KOPT-K1 (cell line): ENCODE data around the gene RBMS3.
"Not testable (repeated sequence)": the region's sequence is repeated elsewhere in the genome, so short reads cannot be mapped to it uniquely, and the experiment has no call there.

Experiments
- H3K27ac ChIP-seq: fragments of 200-600 bp; sonication (generic); 2 replicates; pipeline ENCODE4 v1.5.1; 2016; ENCODE audit warnings: antibody characterized with exemption, mild to moderate bottlenecking, low read depth, low read length; ENCODE audit not compliant: poor library complexity, severe bottlenecking
- H3K36me3 ChIP-seq: fragments of 200-600 bp; sonication (generic); 2 replicates; pipeline ENCODE4 v1.5.1; 2017; ENCODE audit warnings: antibody characterized with exemption, mild to moderate bottlenecking, low read length, moderate library complexity; ENCODE audit not compliant: insufficient read depth
- H3K9me3 ChIP-seq: fragments of 200-600 bp; sonication (generic); 2 replicates; pipeline ENCODE4 v1.5.1; 2017; ENCODE audit warnings: antibody characterized with exemption, low read length, mild to moderate bottlenecking; ENCODE audit not compliant: insufficient read depth, poor library complexity, severe bottlenecking

RBMS3 gene

DNA sequence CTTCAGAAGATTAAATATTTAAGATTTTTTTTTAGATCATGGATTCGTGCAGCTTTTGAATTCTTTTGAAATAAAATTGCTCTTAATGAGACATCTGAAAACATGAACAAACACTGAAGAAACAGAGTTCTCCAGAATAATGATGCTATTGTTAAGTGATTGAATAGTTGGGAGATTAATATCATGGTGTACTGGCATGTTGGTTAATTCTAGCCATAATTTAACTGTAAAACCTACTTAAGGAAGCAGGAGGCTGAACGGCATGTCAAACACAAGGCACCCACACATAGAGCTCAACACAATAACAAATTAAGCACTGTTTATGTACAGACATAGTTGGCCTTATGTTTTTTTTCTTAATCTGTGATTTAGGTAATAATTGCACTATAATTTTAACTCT is 185.6 kb downstream of the RBMS3 start:
- Histone ChIP-seq H3K27ac (no peak overlapping the region), H3K9me3 (no peaks in the 10 kb centered on the region), H3K36me3 (no peaks in the 10 kb centered on the region)

DNA sequence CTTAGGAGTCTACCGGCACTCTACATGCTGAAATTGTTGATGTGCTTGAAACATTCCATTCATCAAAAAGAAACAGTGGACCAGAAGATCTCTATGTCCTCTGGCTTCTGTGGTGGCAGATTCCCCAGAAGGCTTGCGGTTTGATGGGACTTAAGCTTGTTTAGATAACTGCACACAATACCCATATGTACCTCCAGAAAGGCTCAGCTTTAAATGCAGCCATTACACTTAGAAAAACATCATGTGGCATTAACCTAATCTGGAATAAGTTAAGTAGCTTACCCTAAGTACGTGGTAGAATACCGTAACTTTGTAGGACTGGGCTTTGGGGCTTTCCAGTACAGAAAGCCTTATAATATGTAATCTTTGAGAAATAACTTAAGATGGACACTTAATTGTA is 187.3 kb downstream of the RBMS3 start:
- no peaks in the 10 kb centered on the region for H3K9me3 ChIP-seq
- no peak overlapping the region for H3K27ac ChIP-seq
- no peaks in the 10 kb centered on the region for H3K36me3 ChIP-seq

DNA sequence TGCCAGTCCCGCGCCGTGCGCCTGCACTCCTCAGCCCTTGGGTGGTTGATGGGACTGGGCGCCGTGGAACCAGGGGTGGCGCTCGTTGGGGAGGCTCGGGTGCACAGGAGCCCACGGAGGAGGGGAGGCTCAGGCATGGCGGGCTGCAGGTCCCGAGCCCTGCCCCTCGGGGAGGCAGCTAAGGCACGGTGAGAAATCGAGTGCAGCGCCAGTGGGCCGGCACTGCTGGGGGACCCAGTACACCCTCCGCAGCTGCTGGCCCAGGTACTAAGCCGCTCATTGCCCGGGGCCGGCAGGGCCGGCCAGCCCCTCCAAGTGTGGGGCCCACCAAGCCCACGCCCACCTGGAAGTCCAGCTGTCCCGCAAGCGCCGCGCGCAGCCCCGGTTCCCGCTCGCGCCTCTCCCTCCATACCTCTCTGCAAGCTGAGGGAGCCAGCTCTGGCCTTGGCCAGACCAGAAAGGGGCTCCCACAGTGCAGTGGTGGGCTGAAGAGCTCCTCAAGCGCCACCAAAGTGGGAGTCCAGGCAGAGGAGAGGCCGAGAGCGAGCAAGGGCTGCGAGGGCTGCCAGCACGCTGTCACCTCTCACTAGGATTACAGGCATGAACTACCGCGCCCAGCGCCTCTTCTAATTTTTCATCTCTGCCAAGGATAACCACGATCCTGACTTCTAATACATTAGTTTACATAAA is 192.8 kb downstream of the RBMS3 start:
- H3K27ac ChIP-seq, H3K36me3 ChIP-seq, H3K9me3 ChIP-seq: not testable (repeated sequence)

DNA sequence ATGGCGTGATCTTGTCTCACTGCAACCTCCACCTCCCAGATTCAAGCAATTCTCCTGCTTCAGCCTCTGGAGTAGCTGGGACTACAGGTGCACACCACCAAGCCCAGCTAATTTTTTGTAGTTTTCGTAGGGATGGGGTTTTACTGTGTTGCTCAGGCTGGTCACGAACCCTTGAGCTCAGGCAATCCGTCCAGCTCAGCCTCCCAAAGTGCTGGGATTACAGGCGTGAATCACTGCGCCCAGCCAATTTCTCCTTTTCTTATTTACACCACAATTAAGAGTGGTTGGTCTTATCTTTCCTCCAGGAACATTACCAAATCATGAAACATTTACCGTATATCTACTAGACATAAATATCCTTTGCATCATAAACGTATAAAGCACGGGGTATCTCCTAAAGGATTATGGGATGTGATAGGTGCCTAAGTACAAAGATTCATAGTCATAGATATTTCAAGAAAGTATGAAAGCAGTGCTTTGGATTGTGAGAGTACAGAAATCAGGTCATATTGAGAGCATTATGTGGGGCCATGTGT is 194.5 kb downstream of the RBMS3 start:
- H3K9me3 ChIP-seq, result no peaks in the 10 kb centered on the region
- no peaks in the 10 kb centered on the region for H3K36me3 ChIP-seq
- no peak overlapping the region for H3K27ac ChIP-seq

DNA sequence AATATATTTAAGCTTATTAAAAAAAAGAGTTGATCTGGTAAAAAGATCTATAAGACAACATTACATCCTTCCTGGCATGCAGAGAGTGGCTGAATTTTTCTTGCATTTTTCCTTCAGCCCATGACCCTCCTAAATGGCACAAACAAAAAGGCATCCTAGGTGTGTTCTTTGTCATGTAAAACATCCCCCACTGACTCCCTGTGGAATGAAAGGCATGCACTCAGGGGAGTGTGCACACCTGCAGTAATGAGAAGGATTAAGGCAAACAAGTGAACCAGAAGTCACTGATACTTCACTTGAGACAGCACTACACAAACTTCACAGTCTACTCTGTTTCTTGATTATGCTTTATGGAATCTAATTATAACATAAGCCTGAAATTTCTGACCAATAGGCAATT is 195.0 kb downstream of the RBMS3 start:
- Histone ChIP-seq H3K36me3 (no peaks in the 10 kb centered on the region), H3K9me3 (no peaks in the 10 kb centered on the region), H3K27ac (no peak overlapping the region)

DNA sequence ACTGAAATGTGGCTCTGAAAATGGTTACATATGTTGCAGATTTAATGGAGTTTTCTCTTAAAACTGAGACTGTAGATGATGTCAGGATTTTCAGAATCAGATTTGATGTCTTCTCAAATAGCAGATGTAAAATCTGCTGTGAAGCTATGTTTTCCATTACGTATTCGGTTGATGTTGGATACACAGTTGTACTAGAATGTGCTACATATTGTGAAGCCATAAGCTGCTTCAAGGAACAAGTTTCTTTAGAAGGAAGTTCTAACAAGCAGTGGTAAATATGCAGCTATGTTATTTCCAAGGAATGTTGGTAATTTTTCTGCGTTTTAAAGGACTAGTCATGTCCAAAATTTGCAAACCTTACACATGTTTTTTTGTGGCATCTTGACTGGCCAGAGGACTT is 197.7 kb downstream of the RBMS3 start:
- Histone ChIP-seq H3K36me3 (no peaks in the 10 kb centered on the region), H3K27ac (no peak overlapping the region), H3K9me3 (no peaks in the 10 kb centered on the region)

DNA sequence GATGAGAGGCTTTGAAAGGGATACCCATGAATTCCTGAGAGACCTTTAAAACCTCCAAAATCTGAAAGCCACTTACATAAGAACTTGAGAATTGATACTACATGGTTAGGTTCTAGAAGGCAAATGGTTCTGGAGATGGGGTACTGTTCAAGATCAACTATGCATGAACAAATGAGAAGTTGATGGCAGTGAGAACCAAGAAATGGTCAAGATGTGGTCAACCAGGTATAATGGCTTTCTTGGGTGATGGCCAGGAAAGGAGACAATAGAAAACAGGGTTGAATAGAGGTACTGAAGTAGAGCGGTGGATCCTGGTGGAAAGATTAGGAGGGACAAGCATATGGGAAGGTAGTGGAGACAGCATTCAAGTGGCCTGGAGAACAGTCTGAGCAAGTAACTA is 200.4 kb downstream of the RBMS3 start:
- no peaks in the 10 kb centered on the region for H3K36me3 ChIP-seq
- no peak overlapping the region for H3K27ac ChIP-seq
- no peaks in the 10 kb centered on the region for H3K9me3 ChIP-seq

DNA sequence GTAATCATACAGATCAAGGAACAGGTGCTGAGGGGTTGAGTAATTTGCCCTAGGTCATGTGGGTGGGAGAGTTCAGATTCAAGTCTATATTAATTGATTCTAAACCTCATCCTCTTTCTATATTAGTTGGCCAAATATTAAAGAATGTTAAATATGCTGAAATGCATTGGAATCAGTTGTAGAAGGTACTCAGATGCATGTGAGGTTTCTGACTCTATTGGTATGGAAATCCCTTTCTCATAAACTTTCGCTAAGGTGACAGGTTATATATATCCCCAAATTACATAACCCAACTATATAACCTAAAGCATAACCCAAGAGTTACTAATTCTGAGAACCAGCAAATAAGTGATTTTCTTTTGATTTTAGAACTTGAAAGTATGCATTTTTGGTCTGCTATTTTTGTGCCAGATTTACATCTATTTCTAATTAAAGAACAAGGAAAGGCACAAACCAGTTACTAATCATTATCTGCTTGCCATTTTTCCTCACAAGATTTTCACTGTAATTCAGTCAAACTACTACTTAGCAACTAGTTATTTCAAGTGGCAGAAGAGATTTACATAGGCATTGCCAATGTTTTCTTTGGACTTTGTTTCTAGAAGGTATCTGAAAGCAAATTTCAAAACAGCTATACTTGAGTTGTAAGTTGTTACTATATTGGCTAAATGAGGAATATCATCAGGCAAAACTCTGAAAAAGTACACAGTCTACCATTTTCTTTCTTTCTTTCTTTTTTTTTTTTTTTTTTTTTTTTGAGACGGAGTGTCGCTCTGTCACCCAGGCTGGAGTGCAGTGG is 201.3 kb downstream of the RBMS3 start:
- no peaks in the 10 kb centered on the region for H3K9me3 ChIP-seq
- no peaks in the 10 kb centered on the region for H3K36me3 ChIP-seq
- H3K27ac ChIP-seq, result no peak overlapping the region

DNA sequence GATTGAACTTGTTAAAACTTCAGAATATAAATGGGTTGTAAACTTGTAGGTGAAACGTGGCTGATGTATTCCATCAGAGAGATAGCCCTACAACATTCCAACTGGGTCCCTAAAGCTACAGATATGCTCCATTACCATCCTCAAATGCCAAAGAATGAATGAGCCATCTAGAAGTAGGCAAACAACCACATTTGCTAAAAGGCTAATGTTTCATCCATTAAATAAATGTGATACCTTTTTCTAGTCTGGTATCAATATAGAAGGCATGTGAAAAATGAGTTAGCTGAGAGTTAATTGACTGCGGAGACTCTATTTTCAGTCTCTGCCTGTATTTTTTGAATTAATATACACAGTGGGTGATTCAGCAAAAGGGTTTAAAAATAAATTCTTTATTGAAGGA is 203.8 kb downstream of the RBMS3 start:
- H3K36me3 ChIP-seq, result no peaks in the 10 kb centered on the region
- H3K9me3 ChIP-seq, result no peaks in the 10 kb centered on the region
- H3K27ac ChIP-seq, result no peak overlapping the region

DNA sequence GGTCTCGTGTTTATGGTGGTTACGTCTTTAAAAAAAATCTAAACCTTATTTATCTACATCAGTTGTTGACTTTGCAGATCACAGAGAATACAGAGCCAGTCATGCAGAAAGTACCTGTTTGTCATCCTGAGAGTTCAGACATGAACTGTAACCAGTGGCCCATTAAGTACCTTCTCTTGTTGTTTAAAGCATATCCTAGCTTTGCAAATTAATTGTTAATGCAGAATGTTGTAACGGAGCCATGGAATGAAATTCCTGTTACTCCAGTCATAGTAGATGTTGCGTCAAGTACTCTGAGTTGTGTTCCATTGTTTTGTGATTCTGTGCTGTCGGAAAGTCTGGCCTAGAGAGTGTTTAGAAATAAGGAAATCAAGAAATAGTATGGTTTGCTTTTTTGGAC is 205.2 kb downstream of the RBMS3 start:
- Histone ChIP-seq H3K27ac (no peak overlapping the region), H3K9me3 (no peaks in the 10 kb centered on the region), H3K36me3 (no peaks in the 10 kb centered on the region)

DNA sequence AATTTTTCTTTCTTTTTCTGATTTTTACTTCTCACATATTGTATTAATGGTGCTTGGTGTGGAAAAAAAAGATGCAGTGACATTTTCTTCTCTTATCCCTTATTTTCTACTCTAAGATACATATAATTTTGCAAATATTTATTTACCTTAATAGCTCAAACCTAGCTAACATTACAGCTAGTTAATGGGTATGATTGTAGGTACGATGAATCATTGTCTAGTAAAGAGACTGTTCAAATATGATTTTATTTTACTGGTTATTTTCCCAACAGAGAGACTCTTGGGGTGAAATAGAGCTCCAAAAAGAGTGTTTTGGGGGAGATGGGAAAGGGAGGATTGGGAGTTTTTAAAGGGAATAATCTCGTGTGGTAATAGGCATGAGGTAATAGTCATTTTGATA is 206.0 kb downstream of the RBMS3 start:
- Histone ChIP-seq H3K27ac (no peak overlapping the region), H3K9me3 (no peaks in the 10 kb centered on the region), H3K36me3 (no peaks in the 10 kb centered on the region)

DNA sequence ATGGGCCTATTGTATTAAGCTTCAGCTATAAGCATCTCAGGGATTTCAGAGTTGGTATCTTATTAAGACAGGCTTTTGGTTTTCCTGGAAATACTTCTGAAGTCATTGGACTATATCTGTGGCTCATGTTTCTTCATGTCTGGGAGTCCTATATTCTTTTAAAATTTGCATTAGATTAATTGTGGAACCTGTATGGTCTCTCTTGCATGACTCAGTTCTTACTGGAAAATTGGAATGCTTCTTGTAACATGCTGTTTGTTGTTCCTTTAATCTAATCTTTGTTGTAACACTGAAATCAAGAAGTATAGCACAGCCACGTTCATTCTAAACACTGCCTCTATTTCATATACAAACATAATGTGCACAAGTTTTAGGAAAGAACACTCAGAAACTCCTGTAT is 208.1 kb downstream of the RBMS3 start:
- Histone ChIP-seq H3K9me3 (no peaks in the 10 kb centered on the region), H3K27ac (no peak overlapping the region), H3K36me3 (no peaks in the 10 kb centered on the region)

DNA sequence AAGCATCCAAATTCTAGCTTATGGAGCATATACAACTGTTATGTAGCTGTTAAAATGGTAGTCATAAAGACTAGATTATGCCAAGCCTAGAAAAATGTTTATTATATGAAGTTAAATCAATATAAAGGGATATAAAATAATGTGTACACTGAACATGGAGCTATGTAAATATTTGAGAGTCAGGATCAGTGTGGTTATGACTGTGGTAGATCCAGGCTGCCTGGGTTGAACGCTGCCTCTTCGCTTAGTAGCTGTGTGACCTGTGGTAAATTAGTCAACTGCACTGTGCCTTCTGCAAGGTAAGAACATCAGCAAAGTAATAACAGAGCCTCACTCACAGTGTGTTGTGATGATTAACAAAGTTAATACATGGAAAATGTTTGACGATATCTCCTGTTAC is 212.2 kb downstream of the RBMS3 start:
- Histone ChIP-seq H3K36me3 (no peaks in the 10 kb centered on the region), H3K27ac (no peak overlapping the region), H3K9me3 (no peaks in the 10 kb centered on the region)

DNA sequence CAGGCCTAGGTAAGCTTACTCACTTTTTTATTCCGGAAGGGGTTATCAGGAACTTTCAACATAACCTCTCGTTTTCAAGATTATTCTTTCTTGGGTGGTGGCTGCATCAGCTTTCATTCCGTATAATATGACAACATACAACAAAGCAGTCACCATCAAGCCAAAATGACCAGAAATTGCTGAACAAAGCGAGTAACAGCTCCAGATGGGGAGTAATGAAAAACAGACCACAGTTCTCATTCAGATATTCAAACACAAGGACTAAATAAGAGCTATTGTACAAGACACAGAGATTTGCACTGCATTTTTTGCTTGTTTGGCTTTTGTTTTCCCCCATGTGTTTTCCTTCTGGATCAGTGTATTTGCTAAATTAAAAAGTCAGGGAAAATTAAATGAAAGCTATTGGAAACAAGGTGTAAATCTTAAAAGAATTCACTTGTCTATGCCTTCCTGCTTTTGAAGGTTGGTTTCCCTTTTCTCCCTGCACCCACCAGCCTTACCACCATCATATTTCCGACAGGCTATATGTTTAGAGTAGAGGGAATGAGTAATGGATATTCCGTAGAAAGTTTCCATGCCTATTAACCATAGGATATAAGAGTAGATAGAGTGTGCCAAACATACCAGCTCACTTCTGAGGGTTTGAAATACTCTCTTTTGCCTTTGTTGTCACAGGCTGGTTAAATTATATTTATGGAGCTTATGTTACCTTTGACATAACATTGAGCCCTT is 213.6 kb downstream of the RBMS3 start:
- Histone ChIP-seq H3K9me3 (no peaks in the 10 kb centered on the region), H3K36me3 (no peaks in the 10 kb centered on the region), H3K27ac (no peak overlapping the region)

DNA sequence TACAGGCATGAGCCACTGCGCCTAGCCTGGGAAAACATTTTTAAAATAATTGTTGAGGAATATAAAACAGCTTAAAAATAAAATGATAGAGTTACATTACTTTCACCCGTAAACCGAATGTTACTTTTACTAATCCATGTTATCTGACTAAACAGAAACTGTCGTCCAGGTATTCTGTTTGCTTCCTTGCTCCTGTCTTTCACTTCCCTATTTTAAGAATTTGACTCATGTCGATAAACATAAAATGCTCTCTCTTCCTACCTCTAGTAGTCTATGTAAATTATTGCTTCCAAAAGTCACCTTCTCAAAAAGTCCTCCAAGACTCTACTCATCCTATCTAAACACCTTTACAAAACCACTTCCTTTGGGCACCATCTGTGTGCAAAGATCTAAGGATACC is 216.4 kb downstream of the RBMS3 start:
- no peaks in the 10 kb centered on the region for H3K9me3 ChIP-seq
- H3K36me3 ChIP-seq, result no peaks in the 10 kb centered on the region
- no peak overlapping the region for H3K27ac ChIP-seq
